HFFc6 (cell line): Measurements from ENCODE around the gene CABCOCO1. TPM values are rescaled to one million over a fixed set of nuclear protein-coding genes. Genes with fewer than 3 reads are reported as not detected.

Source experiments
- DNase-seq: peaks from one replicate; pipeline ENCODE4 v3.0.0-alpha.2; 2018
- H3K27ac Mint-ChIP-seq: 2 replicates; pipeline ENCODE4 v1.8.0; 2020; ENCODE audit warnings: mild to moderate bottlenecking, mixed read lengths
- H3K27me3 Mint-ChIP-seq: 2 replicates; pipeline ENCODE4 v1.8.0; 2021; ENCODE audit warnings: mild to moderate bottlenecking, moderate library complexity, mixed read lengths; ENCODE audit not compliant: insufficient read depth
- H3K36me3 Mint-ChIP-seq: 2 replicates; pipeline ENCODE4 v1.8.0; 2021; ENCODE audit warnings: low read depth, mixed read lengths
- H3K4me1 Mint-ChIP-seq: 2 replicates; pipeline ENCODE4 v1.8.0; 2020; ENCODE audit warnings: low read depth, mixed read lengths
- H3K4me3 Mint-ChIP-seq: 2 replicates; pipeline ENCODE4 v1.8.0; 2020; ENCODE audit warnings: mild to moderate bottlenecking, moderate library complexity, mixed read lengths
- H3K9me3 Mint-ChIP-seq: 2 replicates; pipeline ENCODE4 v1.8.0; 2020; ENCODE audit warnings: mild to moderate bottlenecking, mixed read lengths
- CTCF ChIP-seq: fragments of 200-600 bp; sonication (generic); IDR thresholded peaks from 2 replicates; pipeline ENCODE4 v1.5.0; 2021; ENCODE audit warnings: antibody characterized with exemption, mild to moderate bottlenecking
- total RNA-seq, 6 experiments: library from RNA; stranded (reverse); fragmentation: NEBNext Ultra II Directional; extraction: Animal tissue kit (Norgen Biotek cat#: 25700); gene quantifications; 2 replicates in 1 of 6; 3 replicates in 5 of 6; pipeline ENCODE4 v1.2.3, GENCODE V29; 2021

The CABCOCO1 gene
- total RNA-seq, 6 experiments from 2014 or later: 0.15 to 0.45 (median 0.31) TPM; not detected in 1

- Mint-ChIP-seq H3K9me3 (0 out of 2 replicates have a peak, but pooled peaks cover 3% of the 10 kb centered on the region), H3K4me3 (no peak overlapping the region), H3K36me3 (peaks cover 12% of the 10 kb centered on the region), H3K27ac (no peak overlapping the region), H3K27me3 (no peaks in the 10 kb centered on the region), H3K4me1 (peaks cover 92% of the 10 kb centered on the region)
- no peak for DNase-seq
- no peak for TF ChIP-seq CTCF
These were observed 94.3 kb downstream of the CABCOCO1 start for GRCh38 chr10:61757001-61757400.

- Mint-ChIP-seq H3K27me3 (no peaks in the 10 kb centered on the region), H3K27ac (peak overlapping the region; percentile 83), H3K4me1 (peaks cover 92% of the 10 kb centered on the region), H3K36me3 (peaks cover 12% of the 10 kb centered on the region), H3K9me3 (0 out of 2 replicates have a peak, but pooled peaks cover 3% of the 10 kb centered on the region), H3K4me3 (0 out of 2 replicates have a peak overlapping the region, but pooled peaks have one; percentile 10)
- TF ChIP-seq CTCF: no peak
- DNase-seq: peak; percentile 74
These were observed 95.0 kb downstream of the CABCOCO1 start for GRCh38 chr10:61757525-61758397.

- TF ChIP-seq CTCF: no peak
- 0 out of 2 replicates have a peak, but pooled peaks cover 3% of the 10 kb centered on the region for H3K9me3 Mint-ChIP-seq
- no peaks in the 10 kb centered on the region for H3K27me3 Mint-ChIP-seq
- H3K36me3 Mint-ChIP-seq: peaks cover 12% of the 10 kb centered on the region
- peaks cover 92% of the 10 kb centered on the region for H3K4me1 Mint-ChIP-seq
- peak overlapping the region; percentile 83 for H3K27ac Mint-ChIP-seq
- DNase-seq: peak; percentile 57
- no peak overlapping the region for H3K4me3 Mint-ChIP-seq
These were observed 95.7 kb downstream of the CABCOCO1 start for GRCh38 chr10:61758433-61758832.

- peaks cover 86% of the 10 kb centered on the region for H3K4me1 Mint-ChIP-seq
- DNase-seq: no peak
- H3K27ac Mint-ChIP-seq: 0 out of 2 replicates have a peak overlapping the region, but pooled peaks have one; percentile 22
- H3K9me3 Mint-ChIP-seq: 0 out of 2 replicates have a peak, but pooled peaks cover 3% of the 10 kb centered on the region
- no peak for TF ChIP-seq CTCF
- no peak overlapping the region for H3K4me3 Mint-ChIP-seq
- H3K36me3 Mint-ChIP-seq: peaks cover 12% of the 10 kb centered on the region
- no peaks in the 10 kb centered on the region for H3K27me3 Mint-ChIP-seq
These were observed 97.0 kb downstream of the CABCOCO1 start for GRCh38 chr10:61759751-61760150.

GRCh38 chr10:61760943-61761824 lies 98.5 kb downstream of the CABCOCO1 start:
- peaks cover 12% of the 10 kb centered on the region for H3K36me3 Mint-ChIP-seq
- peak overlapping the region; percentile 77 for H3K27ac Mint-ChIP-seq
- H3K27me3 Mint-ChIP-seq: no peaks in the 10 kb centered on the region
- DNase-seq: peak; percentile 79
- H3K4me3 Mint-ChIP-seq: peak overlapping the region; percentile 69
- TF ChIP-seq CTCF: no peak
- peaks cover 72% of the 10 kb centered on the region for H3K4me1 Mint-ChIP-seq
- H3K9me3 Mint-ChIP-seq: 0 out of 2 replicates have a peak, but pooled peaks cover 3% of the 10 kb centered on the region
